Esophagus mucosa (tissue), 1 donor: Measurements from ENCODE around the gene ZDHHC11B. TPM values are rescaled to one million over a fixed set of nuclear protein-coding genes. Genes with fewer than 3 reads are reported as not detected.
"Not testable (repeated sequence)": the region's sequence is repeated elsewhere in the genome, so short reads cannot be mapped to it uniquely, and the experiment has no call there.

Source experiments
- ATAC-seq: fragments of 200-7000 bp; cut with Tn5 transposase; one replicate; pipeline ENCODE4 v1.9.1; 2020
- total RNA-seq: library from RNA; stranded (reverse); gene quantifications from one replicate; pipeline ENCODE4 v1.2.4, GENCODE V29; 2023
- donor health status: DM: yes; HTN: yes; CAD: no.

ZDHHC11B gene
- total RNA-seq, 1 donor from 2014 or later, result 7.0 TPM

DNA sequence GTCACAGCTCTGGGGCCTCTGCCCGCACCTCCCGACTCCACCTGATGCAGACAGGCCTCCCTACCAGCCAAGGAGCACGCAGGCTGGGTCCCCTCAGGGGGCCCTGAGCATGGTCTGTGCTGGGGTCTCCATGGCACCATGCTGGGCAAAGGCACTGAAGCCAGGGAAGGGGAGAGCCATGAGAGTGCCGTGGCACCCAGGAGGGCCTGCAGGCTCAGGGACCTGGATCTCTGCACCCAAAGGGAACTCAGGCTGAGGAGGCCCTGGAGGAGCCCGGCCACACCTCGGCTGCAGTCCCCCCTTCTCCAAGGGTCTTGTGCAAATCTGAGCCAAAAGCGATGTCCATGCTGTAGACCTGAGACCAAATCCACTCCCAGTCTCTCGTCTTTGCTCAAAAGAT, 32.5 kb downstream of the ZDHHC11B start:
- not testable (repeated sequence) for ATAC-seq

DNA sequence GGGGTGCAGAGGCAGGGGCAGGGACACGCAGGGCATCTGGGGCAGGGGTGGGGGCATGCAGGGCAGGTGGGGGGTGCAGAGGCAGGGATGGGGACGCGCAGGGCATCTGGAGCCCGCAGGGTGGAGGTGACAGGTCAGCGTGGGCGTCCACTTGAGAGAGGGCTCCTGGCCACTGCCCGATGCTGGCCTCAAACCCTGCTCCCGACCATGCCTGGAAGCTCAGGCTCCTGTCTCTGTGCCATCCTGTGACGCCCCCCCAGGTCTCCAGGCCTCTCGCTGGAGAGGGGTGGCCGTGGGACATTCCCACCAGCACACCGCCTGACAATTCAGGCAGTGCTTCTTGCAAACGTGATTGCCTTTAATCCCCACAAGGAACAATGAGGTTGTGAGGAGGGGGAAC, 33.0 kb downstream of the ZDHHC11B start:
- ATAC-seq, result no peak

DNA sequence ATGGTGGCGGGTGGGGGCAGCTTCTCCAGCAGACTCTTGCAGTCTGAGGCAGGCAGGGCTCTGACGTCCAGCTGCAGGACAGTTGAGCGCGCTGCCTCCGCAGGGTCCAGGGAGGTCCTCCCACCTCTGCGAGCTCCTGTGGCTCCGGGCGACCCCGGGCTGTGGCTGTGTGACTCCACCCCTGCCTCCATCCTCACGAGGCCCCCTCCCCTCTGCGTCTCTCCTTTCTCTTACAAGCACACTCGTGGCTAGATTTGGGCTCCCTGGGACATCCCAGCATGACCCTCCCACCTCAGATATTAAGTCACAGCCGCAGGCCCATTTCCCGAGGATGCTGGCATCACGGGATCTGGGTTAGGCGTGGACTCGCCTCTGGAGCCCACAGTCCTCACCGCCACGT, 34.3 kb downstream of the ZDHHC11B start:
- ATAC-seq, result not testable (repeated sequence)

DNA sequence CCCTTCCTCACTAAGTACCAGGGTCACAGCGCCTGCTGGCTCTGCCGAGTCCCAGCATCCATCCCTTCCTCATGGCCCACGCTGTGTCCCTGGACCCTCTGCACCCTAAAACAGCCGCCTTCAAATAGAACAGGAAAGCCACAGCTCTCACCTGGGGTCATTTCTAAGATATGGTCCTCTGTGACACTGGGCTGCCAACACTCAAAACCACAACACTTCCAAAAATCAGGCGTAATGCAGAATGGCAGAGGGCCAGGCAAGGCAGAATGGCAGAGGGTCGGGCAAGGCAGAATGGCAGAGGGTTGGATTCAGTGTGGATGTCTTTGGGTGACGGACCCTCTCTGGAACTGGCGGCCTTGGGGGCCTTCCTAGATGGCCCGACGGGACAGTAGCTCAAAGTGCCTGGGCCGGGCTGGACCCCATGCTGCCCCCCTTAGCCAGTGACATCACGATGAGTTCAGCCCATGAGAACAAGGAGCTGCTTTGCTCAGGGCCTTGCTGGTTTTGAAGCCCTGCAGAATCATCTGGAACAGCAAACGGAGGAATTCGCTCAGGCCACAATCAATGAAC, 35.3 kb downstream of the ZDHHC11B start:
- ATAC-seq, result no peak

DNA sequence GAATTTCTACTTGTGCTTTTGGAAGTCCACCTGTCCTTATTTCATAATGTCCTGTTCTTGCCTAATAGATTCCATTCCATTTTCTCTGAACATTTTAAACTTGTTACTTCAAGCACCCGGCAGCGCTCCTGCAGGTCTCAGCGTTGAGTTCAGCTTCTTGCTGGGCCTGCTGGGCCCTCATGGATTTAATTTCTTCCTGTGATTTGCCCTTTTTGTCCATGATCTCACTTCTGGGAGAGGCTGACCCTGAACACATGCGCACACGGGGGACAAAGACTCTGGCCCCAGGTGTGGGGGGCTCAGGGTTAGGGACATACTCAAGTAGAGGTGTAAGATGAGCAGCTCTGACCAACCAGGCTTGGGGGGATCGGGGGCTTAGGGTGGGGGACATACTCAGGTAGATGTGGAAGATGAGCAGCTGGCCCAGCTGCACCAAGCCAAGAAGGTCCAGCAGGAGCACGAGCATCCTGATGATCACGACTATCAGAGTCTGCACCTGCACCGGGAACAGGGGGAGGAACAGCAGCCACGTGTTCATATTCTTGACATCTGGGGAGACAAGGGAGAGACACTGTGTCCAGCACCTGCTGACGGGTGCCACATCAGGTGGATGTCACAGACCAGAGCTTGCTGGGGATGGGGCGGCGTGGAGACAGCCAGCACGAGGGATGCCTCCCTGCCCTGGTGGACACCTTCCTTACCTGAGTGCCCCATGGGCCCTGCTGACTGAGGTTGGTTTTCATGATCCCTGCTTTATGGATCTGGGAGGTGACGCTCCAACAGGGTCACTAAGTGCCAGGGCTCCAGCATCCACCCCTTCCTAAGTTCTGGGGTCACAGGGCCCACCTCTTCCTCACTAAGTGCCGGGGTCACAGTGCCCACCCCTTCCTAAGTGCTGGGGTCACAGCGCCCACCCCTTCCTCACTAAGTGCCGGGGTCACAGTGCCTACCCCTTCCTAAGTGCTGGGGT, 36.2 kb downstream of the ZDHHC11B start:
- not testable (repeated sequence) for ATAC-seq

DNA sequence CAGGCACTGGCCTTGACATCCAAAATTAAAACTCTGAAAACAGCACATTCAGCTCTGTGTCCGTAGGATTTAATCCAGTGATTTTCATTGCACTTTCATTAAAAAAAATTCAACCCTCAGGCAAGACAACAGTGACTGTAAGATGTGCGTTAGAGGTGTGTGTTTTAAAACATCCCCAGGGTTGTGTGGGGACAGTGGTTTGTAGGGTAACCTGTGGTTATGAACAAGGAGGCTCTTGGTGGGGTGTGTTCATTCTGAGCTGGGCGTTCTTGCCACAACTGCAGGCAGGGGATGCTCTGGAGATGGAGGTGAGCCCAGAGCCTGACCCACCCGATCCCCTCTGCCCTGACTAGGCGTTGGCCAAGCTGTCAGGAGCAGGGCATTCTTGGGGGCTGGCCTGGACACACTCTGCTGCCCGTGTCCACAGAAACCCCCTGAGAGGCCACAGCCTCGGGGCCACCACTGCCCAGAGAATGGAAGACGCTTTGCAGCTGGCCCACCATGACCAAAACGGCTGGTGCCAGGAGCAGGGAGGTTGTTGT, 37.2 kb downstream of the ZDHHC11B start:
- peak; percentile 17 for ATAC-seq

DNA sequence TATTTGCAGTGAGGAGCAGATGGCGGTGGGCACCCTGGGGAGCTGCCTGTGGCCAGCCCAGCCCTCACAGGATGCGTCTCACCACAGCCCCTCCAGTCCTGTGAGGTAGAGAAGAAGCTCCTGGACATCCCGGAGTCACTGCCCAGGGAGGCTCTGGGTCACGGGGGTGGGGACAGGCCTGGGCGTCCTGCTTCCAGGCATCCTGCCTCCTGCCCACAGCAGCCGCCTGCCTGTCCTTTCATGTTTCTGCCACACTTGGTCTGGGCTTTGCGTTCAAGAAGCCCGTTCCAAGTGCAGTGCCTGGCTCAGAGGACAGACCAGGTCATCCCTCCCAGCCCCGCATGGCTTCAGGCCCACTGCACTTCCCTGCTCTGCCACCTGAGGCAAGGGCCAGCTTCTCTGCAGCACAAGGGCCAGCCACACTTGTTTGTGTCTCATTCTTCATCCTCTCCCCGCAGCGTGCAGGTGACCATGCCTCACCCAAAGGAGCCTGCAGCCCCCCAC, 38.2 kb downstream of the ZDHHC11B start:
- ATAC-seq, result peak; percentile 28

DNA sequence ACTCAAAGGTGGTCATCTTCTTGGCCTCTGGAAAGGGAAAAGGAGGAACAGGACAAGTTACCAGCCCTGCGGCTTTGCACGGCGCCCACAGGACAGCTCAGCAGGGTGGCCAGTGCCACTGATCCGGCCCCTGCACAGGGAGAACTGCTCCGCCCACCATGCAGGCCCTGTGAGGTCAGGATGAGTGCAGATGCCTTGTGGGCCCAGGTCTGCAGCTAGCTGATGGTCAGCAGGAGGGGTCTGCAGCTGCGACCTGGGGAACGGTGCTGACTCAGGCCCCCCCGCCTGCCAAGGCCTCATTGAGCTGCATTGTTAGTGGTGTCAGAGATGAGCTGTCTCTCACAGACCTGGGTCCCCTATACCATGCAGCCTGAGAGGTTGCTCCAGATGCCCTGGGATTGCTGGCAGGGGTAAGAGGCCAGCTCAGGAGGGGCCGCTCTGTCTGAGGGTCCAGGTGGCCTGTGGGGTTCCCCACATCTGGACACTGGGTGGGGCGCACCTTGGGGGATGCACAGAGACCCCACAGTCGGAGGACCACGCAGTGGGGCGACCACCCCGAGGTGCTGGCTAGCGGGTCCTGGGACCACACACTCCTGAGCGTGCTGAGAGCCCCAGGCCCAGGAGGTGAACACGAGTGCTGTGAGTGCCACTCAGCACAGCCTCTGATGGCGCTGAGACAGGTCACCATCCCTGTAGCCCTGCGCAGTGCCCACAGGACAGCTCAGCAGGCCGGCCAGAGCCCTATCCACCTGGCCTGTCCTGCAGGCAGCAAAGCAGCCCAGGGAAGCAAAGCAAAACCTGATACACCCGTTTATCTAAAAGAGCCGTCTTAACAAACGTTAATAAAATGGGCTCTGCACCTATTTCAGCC, 39.0 kb downstream of the ZDHHC11B start:
- ATAC-seq, result peak; percentile 40

DNA sequence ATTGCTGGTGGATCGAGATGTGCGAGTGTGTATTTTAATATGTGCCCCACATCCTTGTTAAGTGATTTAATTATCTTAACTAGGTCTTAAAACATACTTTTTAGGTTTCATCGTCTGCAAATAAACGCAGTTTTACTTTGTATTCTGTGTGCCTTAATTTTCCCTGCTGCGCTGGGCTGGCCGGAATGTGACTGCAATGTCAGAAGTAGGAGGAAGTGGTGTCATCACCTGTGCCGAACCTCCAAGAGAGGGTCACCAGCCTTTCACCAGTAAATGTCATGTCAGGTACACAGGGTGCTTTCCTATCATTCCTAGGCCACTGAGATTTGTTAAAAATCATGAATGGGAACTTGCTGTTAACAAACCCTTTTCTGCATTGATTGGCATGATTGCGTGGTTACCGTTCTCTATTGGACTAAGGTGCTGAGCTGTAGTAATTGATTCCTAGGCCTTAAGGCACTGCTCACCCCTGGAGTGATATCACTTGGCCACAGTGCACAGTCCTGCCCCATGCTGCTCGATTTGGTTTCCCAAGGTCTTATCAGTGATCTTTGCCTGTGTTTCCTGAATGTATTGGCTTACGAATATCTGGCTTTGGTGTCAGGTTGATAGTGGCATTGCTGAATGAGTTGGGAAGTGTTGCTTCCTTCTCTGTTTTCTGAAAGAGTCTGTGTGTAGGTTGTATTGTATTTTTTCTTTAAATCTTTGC, 40.7 kb downstream of the ZDHHC11B start:
- not testable (repeated sequence) for ATAC-seq

DNA sequence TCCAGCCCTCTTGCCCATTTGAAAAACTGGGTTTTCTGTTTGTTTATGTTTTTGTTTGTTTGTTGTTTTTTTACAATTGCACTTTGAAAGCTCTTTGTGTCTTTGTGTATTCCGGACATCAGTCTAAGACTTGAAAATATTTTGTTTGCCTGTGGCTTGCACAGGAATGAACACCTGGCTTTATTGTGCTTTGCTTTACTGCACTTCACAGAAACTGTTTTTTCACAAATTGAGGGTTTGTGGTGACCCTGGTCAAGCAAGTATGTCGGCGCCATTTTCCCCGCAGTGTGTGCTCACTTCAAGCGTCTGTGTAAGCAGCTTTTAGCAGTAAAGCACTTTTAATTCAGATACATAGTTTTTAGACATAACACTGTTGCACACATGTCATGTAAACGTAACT, 42.3 kb downstream of the ZDHHC11B start:
- not testable (repeated sequence) for ATAC-seq

DNA sequence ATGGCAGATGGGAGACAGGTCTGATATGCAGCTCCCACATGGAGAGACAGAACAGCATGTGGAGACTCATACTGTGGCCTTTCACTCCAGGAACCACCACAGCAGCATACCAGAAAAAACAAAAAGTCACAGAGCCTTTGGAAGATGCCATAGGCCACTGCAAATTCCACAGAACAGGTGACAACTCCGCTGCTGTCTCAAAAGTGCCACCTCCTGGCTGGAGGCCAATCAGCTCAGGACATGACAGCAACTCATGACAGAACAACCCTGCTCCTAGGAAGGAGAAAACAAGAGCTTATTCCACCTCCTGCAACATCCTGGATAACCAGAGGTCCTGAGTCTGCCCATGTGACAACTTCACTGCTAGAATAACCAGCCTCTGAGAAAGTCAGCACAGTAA, 50.4 kb downstream of the ZDHHC11B start:
- not testable (repeated sequence) for ATAC-seq

DNA sequence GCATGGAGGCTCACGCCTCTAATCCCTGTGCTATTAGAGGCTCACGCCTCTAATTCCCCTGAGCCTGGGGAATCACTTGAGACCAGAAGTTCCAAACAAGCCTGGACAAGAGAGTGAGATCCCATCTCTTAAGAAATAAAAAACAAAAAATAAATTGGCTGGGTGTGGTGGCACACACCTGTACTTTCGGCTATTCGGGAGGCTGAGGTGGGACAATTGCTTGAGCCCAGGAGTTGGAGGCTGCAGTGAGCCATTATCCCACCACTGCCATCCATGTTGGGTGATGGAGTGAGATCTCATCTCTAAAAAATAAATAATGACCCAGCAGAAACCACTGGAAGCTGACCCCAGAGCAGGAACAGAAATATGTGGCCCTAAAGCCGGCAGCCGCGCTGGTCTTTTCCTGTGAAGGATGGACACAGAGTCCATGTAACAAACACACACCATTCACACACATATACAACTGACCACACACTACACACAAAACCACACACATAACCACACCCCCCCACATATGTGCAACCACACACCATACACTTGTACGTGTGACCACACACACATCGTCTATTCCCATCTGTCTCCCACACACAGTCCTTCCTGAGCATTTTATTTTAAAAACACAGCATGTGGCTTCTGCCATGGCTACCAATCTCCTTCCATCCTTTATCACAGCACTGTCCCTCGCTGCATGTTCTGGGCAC, 51.6 kb downstream of the ZDHHC11B start:
- peak; percentile 9 for ATAC-seq

DNA sequence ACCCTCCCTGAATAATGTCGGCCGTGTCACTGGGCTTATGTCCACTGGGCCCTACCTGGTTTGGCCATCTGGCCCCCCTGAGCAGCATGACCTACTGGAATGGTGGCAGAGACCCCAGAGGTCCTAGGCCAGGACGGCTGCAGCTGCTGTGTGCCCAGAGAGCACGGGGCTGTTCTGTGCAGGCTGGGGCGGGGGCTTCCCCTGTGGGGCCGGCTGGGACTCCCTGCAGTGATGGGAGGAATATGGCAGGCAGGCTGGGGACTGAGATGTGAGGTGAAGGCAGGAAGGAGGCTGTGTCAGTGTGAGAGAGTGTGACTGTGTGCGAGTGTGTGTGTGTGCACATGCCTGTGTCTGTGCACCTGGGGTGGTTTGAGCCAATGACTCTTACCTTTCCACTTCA, 55.3 kb downstream of the ZDHHC11B start:
- ATAC-seq, result peak; percentile 14

DNA sequence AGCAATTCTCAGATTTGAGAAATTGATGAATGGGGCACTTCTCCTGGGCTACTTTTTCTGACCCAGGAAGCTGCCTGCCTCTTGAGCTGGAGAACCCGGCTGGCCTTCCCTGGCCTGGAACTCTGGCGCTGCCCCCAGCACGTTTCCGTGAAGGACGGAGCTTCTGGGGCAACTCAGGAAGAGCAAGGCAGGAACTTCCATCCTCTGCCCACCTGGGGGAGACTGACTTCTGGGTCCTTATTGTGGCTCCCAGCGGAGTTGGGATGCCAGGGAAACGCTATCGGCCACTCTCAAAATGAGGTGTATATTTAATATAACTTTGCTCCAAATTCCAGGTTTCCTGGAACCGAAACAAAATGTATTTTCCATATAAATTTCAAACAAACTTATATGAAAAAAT, 57.4 kb downstream of the ZDHHC11B start:
- not testable (repeated sequence) for ATAC-seq

DNA sequence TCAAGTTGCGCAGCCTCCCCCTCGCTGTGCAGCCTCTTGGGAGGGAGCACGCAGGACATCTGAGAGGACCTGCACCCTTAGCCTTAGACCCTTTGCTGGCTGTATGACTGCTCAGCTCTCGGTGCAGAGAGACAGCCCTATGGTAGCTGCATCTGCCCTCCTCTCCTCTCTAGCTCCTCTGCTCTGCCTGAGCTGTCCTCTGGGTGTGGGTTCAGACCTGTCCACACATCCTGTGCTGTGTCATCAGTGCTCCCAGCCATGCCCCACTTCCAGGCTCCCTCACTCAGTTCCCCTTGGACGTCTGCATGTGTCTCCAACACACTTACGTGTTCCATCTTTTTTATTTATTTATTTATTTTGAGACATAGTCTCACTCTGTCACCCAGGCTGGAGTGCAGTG, 60.7 kb downstream of the ZDHHC11B start:
- peak; percentile 16 for ATAC-seq

DNA sequence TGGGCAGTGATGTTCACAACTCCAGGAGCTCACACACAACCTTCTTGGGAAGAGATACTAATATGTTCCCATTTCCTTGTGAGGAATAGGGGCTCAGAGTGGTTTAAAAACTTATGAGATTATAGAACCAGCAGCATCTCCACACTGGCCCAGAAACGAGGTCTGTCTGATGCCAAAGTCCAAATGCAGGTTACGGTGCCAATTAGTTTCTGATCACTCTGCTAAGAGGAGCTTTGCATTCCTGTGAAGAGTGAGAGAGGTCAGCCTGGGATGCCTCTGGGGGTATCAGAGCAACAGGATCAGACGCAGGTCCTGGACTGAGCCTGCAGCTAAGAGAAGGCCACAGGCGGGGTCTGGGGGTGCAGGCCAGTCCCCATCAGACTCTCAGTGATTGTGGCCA, 61.2 kb downstream of the ZDHHC11B start:
- peak; percentile 3 for ATAC-seq

DNA sequence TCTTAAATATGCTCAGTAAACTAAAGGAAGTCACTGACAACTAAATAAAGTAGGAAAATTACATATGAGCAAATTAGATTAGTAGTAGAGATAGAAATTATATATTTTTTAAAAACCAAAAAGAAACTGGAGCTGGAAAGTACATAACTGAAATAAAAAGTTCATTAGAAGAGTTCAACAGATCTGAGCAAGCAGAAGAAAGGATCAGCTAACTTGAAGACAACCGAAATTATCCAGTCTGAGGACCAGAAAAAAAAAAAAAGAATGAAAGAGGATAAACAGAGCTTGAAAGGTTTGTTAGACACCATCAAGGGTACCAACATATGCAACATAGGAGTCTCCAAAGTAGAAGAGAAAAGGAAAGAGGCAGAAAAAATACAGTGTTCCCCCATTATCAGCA, 65.2 kb downstream of the ZDHHC11B start:
- not testable (repeated sequence) for ATAC-seq

DNA sequence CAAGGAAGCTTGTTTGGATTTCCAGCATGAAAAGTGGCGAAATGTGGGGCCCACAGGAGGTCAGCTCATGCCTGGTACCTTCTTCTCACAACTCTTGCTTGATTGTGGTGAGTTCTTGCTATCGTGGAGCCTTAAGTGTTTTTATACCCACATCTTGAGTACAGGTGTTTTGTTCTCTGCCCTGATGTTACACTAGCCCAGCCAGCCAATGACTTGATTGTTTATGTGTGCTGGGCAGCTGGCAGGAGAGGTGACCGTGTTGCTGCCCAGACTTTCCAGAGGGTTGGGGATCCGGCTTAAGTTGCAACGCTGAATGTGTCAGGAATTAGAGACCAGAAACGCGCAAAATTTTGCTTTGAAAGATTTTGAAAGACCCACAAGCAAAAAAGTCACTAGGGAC, 67.4 kb downstream of the ZDHHC11B start:
- ATAC-seq, result no peak

DNA sequence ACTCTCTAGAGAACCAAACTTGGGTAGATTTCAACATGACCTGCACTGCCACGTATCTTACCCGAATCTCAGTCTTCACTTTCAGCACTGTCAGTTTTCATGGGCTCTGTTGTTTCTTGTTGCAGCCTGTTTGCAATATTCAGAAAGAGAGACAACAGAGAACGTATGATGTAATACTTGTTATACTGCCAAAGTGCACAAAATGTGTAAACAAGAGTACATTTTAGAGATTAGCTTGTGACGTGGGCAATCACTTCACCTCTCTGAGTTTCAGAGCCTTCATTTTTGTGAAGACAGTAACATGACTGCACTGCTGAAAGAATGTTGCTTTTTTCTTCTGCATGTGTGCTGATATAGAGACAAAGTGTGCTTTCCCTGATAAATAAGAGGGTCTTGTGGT, 67.8 kb downstream of the ZDHHC11B start:
- ATAC-seq, result peak; percentile 69

DNA sequence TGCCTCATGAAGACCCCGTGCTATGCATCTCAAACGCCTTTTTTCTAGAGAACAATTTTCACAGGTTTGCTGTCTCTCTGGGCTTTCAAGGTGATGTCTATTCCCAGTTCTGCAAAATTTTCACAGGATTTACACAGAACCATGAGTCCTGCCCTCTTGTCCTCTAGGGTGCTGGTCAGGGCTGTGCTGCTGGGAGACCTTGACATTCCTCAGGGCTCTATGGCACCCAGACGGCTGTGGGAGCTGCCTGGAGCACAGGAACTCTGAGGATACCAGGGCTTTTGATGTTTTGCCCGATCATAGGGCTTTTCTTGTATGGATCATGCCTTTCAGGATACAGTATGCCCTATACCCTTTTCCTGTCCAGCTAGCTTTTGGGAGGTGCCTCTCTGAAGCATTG, 68.9 kb downstream of the ZDHHC11B start:
- ATAC-seq, result not testable (repeated sequence)
